GM19043 (cell line): Measurements from ENCODE around the gene ZNF236.
"Not testable (repeated sequence)": the region's sequence is repeated elsewhere in the genome, so short reads cannot be mapped to it uniquely, and the experiment has no call there.

Experiments used
- ATAC-seq: cut with Tn5 transposase; IDR thresholded peaks from one replicate; pipeline ENCODE4 v1.9.1; 2021; ENCODE audit warnings: low read depth; ENCODE audit not compliant: unreplicated experiment

Gene ZNF236

GRCh38 chr18:77017355-77017754, 195.0 kb downstream of the ZNF236 start:
- no peak for ATAC-seq

GRCh38 chr18:77018650-77019049, 196.3 kb downstream of the ZNF236 start:
- not testable (repeated sequence) for ATAC-seq

- no peak for ATAC-seq
These were observed 197.3 kb downstream of the ZNF236 start for GRCh38 chr18:77019641-77020040.
